DND-41 (cell line): ENCODE measurements around the gene SLC4A11.

Experiments
- ATAC-seq: fragments of 200-7000 bp; cut with Tn5 transposase; 3 replicates; pipeline ENCODE4 v1.9.1; 2021; ENCODE audit warnings: low read depth; ENCODE audit not compliant: insufficient read depth
- DNase-seq: peaks from one replicate; pipeline ENCODE4 v3.0.0-alpha.2; 2020
- H2AFZ ChIP-seq: 2 replicates; pipeline ENCODE4 v1.6.0; 2012; ENCODE audit warnings: low read depth, low read length
- H3K27ac ChIP-seq: 2 replicates; pipeline ENCODE4 v1.5.1; 2012; ENCODE audit warnings: low read length, inconsistent platforms
- H3K27me3 ChIP-seq: fragments of 200-600 bp; sonication (generic); 2 replicates; pipeline ENCODE4 v1.6.0; 2012; ENCODE audit warnings: low read length, mild to moderate bottlenecking, inconsistent platforms; ENCODE audit not compliant: insufficient read depth, poor library complexity
- H3K36me3 ChIP-seq: 2 replicates; pipeline ENCODE4 v1.5.1; 2012; ENCODE audit warnings: low read length, inconsistent platforms; ENCODE audit not compliant: insufficient read depth
- H3K4me1 ChIP-seq: 2 replicates; pipeline ENCODE4 v1.5.1; 2012; ENCODE audit warnings: mild to moderate bottlenecking, low read length; ENCODE audit not compliant: insufficient read depth
- H3K4me2 ChIP-seq: 2 replicates; pipeline ENCODE4 v1.6.0; 2012; ENCODE audit warnings: mild to moderate bottlenecking, moderate library complexity, low read length, inconsistent platforms; ENCODE audit not compliant: insufficient read depth
- H3K4me3 ChIP-seq, 2 experiments: fragments of 200-600 bp in 1 of 2; shearing (Covaris generic) in 1 of 2; 2 replicates each; pipeline ENCODE4 v1.5.1; 2012 to 2016; ENCODE audit warnings: inconsistent platforms in 2 of 2, low read length in 2 of 2, mild to moderate bottlenecking in 2 of 2, low read depth in 1 of 2, moderate library complexity in 1 of 2
- H3K79me2 ChIP-seq: 2 replicates; pipeline ENCODE4 v1.6.0; 2012; ENCODE audit warnings: low read length, inconsistent platforms; ENCODE audit not compliant: insufficient read depth
- H3K9ac ChIP-seq: 2 replicates; pipeline ENCODE4 v1.6.0; 2012; ENCODE audit warnings: low read depth, mild to moderate bottlenecking, inconsistent platforms, low read length, moderate library complexity
- H3K9me3 ChIP-seq: 2 replicates; pipeline ENCODE4 v1.5.1; 2012; ENCODE audit warnings: low read length, moderate library complexity, mild to moderate bottlenecking, inconsistent platforms; ENCODE audit not compliant: insufficient read depth, severe bottlenecking
- H4K20me1 ChIP-seq: 2 replicates; pipeline ENCODE4 v1.6.0; 2012; ENCODE audit warnings: low read length; ENCODE audit not compliant: insufficient read depth
- EZH2 ChIP-seq: IDR thresholded peaks from 3 replicates; pipeline ENCODE4 v1.6.1; 2012; ENCODE audit warnings: borderline replicate concordance, low read depth, mild to moderate bottlenecking, moderate library complexity, low read length, inconsistent platforms; ENCODE audit not compliant: severe bottlenecking
- TF ChIP-seq, protein P1 (sequence below): IDR thresholded peaks from 2 replicates; pipeline ENCODE4 v1.5.1; 2012; ENCODE audit warnings: borderline replicate concordance, low read length, moderate library complexity, mild to moderate bottlenecking; ENCODE audit not compliant: poor library complexity, severe bottlenecking; ENCODE audit errors: extremely low read depth

Gene SLC4A11

DNA sequence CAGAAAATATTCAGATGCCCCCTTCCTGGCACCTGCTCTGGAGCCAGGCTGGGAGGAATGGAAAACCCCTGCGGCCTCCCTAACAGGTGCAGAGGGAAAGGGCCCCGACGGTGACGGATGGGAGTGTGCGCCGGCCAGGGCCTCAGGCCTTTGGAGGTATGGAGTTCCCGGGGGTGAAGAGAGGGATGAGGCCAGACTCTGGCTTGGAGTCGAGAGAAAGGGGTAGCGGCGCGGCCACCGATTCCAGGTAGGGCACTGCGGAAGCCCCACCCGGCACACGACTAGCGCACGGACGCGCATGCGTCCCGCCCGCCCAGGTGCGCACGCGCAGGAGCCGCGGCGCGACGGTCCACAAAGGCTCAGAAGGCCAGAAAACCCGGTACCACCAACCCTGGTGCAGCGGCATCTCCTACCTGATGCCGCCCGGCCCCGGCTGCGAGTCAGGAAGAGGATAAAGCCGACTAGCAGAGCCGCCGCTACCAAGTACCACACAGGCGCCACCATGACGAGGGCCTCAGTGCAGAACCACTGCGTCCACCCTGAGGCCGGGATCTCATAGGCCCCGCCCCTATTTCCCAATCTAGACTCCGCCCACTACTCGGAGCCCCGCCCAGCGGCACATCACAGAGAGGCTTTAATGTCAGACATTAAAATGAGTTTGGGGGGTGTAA, 34.7 kb downstream of the SLC4A11 start, which contains the start of gene DDRGK1:
DDRGK1 (minus strand) TSS at position 559 of the 671 bp plus-strand sequence; CDS start at position 504, 55 bp downstream.
- peaks cover 35% of the 10 kb centered on the region for H3K36me3 ChIP-seq
- ATAC-seq (peak; percentile 82), DNase-seq (peak; percentile 92)
- H2AFZ ChIP-seq, result peak within 1 kb of the TSS; percentile 96
- peak within 1 kb of the TSS; percentile 98 for H3K4me2 ChIP-seq
- peak within 1 kb of the TSS; percentile 81 for H3K4me3 ChIP-seq
- peaks cover 38% of the 10 kb centered on the region for H3K4me1 ChIP-seq
- 0 out of 2 replicates have a peak, but pooled peaks cover 6% of the 10 kb centered on the region for H4K20me1 ChIP-seq
- H3K27ac ChIP-seq, result peak within 1 kb of the TSS; percentile 91
- peaks cover 38% of the 10 kb centered on the region for H3K79me2 ChIP-seq
- no peaks in the 10 kb centered on the region for H3K9me3 ChIP-seq
- H3K27me3 ChIP-seq, result no peaks in the 10 kb centered on the region
- H3K9ac ChIP-seq, result peak within 1 kb of the TSS; percentile 91
- TF ChIP-seq, protein P1, sequence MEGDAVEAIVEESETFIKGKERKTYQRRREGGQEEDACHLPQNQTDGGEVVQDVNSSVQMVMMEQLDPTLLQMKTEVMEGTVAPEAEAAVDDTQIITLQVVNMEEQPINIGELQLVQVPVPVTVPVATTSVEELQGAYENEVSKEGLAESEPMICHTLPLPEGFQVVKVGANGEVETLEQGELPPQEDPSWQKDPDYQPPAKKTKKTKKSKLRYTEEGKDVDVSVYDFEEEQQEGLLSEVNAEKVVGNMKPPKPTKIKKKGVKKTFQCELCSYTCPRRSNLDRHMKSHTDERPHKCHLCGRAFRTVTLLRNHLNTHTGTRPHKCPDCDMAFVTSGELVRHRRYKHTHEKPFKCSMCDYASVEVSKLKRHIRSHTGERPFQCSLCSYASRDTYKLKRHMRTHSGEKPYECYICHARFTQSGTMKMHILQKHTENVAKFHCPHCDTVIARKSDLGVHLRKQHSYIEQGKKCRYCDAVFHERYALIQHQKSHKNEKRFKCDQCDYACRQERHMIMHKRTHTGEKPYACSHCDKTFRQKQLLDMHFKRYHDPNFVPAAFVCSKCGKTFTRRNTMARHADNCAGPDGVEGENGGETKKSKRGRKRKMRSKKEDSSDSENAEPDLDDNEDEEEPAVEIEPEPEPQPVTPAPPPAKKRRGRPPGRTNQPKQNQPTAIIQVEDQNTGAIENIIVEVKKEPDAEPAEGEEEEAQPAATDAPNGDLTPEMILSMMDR, result peak; percentile 5
- no peak for TF ChIP-seq EZH2

DNA sequence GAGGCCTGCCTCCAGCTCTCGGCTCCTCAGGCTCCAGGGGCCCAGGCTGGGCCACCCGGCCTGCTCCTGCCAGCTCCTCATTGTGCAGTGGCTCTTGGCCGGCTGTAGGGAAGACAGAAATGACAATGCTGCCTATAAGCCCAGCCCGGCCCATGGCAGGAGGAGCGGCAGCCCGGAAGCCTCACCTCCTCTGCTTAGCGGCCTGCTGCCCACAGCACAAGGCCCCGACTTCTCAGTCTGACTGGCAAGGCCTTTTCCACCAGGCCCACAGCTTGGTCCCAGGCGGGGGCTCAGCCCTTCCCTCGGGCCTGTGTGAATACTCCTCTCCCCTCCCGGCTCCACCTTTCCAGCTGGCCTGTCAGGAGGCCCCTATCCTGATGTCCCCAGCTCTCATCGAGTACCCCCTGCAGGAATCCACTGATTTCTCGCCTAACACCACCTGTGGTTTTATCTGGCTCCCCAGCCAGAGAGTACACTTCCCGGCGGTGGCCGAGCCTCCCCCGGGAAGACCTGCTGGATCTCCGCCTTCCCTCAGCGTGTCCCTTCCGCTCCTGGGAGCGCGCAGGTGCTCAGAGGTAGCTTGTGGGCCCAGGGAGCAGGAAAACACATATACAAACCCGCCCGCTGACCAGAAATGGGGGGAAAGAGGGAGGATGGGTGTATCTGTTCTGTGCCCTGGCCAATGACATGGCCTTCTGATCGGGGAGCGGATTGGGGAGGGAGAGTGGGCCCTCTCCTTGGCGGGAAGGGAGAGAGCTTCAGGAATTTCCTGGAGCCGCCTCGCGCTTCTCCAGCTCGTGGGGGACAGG, 35.5 kb downstream of the SLC4A11 start:
- Histone ChIP-seq H3K27me3 (no peaks in the 10 kb centered on the region), H3K4me2 (peak overlapping the region; percentile 98), H3K79me2 (peaks cover 31% of the 10 kb centered on the region), H3K9me3 (no peaks in the 10 kb centered on the region), H2AFZ (peak overlapping the region; percentile 96), H3K27ac (peak overlapping the region; percentile 91), H3K9ac (peak overlapping the region; percentile 91), H4K20me1 (0 out of 2 replicates have a peak, but pooled peaks cover 6% of the 10 kb centered on the region), H3K4me3 (peak overlapping the region; percentile 81), H3K36me3 (peaks cover 41% of the 10 kb centered on the region), H3K4me1 (peaks cover 34% of the 10 kb centered on the region)
- TF ChIP-seq, protein P1, result no peak
- TF ChIP-seq EZH2, result no peak
- ATAC-seq, result peak; percentile 12
- no peak for DNase-seq

DNA sequence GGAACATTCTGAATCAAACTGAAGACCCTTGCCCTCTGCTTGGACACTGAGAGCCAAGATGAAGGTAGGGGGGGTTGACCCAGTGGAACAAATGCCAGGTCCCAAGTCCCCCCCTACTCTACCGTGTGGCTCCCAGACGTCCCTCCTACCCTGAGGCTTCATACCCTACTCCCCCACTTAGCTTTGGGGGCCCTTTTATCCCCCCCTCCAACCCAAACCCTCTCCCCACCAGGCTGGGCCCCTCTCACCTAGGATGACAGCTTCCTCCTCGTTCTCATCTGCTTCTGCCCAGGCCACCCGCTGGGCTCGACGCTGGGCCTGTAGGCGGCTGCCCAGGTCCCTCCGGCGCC, 36.0 kb downstream of the SLC4A11 start:
- peak overlapping the region in 1 of 2 experiments; percentile 81; a peak in 3 of 4 replicates for H3K4me3 ChIP-seq
- H4K20me1 ChIP-seq, result 0 out of 2 replicates have a peak, but pooled peaks cover 6% of the 10 kb centered on the region
- ATAC-seq (no peak), DNase-seq (no peak)
- H3K4me1 ChIP-seq, result peaks cover 28% of the 10 kb centered on the region
- H3K9me3 ChIP-seq, result no peaks in the 10 kb centered on the region
- peaks cover 25% of the 10 kb centered on the region for H3K79me2 ChIP-seq
- peak overlapping the region; percentile 98 for H3K4me2 ChIP-seq
- H3K36me3 ChIP-seq, result peaks cover 41% of the 10 kb centered on the region
- peak overlapping the region; percentile 91 for H3K27ac ChIP-seq
- H2AFZ ChIP-seq, result no peak overlapping the region
- no peaks in the 10 kb centered on the region for H3K27me3 ChIP-seq
- TF ChIP-seq, protein P1, result no peak
- no peak for TF ChIP-seq EZH2
- peak overlapping the region; percentile 91 for H3K9ac ChIP-seq
